IMR-90 (cell line): Measurements from ENCODE around the gene ATRX.
"Not testable (repeated sequence)": the region's sequence is repeated elsewhere in the genome, so short reads cannot be mapped to it uniquely, and the experiment has no call there.

Experiments used
- BHLHE40 ChIP-seq: fragments of 150-350 bp; IDR thresholded peaks from 2 replicates; pipeline ENCODE4 v1.6.1; 2016; ENCODE audit warnings: mild to moderate bottlenecking, low read depth, low read length
- CEBPB ChIP-seq: IDR thresholded peaks from 2 replicates; pipeline ENCODE4 v1.6.1; 2012; ENCODE audit warnings: low read depth, low read length, improper control_type of control experiment
- MAFK ChIP-seq: IDR thresholded peaks from 2 replicates; pipeline ENCODE4 v1.6.1; 2012; ENCODE audit warnings: low read depth, low read length, improper control_type of control experiment
- NFE2L2 ChIP-seq: fragments of 150-350 bp; IDR thresholded peaks from 2 replicates; pipeline ENCODE4 v1.6.1; 2016; ENCODE audit warnings: low read depth, mild to moderate bottlenecking, low read length
- POLR2A ChIP-seq: IDR thresholded peaks from 2 replicates; pipeline ENCODE4 v1.6.1; 2012; ENCODE audit warnings: mild to moderate bottlenecking, low read depth, low read length
- RAD21 ChIP-seq: IDR thresholded peaks from 2 replicates; pipeline ENCODE4 v1.6.1; 2012; ENCODE audit warnings: low read length, improper control_type of control experiment
- RCOR1 ChIP-seq: IDR thresholded peaks from 2 replicates; pipeline ENCODE4 v1.6.1; 2012; ENCODE audit warnings: mild to moderate bottlenecking, low read length, improper control_type of control experiment; ENCODE audit not compliant: insufficient replicate concordance
- RFX5 ChIP-seq: IDR thresholded peaks from 2 replicates; pipeline ENCODE4 v1.8.0; 2012; ENCODE audit warnings: low read depth, mild to moderate bottlenecking, low read length, moderate library complexity
- SMC3 ChIP-seq: fragments of 150-350 bp; IDR thresholded peaks from 2 replicates; pipeline ENCODE4 v1.6.1; 2016; ENCODE audit warnings: low read depth, mild to moderate bottlenecking, antibody characterized with exemption, low read length, moderate library complexity
- TF ChIP-seq, protein P1 (sequence below): conservative IDR thresholded peaks from 2 replicates; pipeline ENCODE4 v1.5.1; 2012; ENCODE audit warnings: mild to moderate bottlenecking, low read depth, low read length, improper control_type of control experiment
- TF ChIP-seq, protein P2 (sequence below): fragments of 150-350 bp; IDR thresholded peaks from 2 replicates; pipeline ENCODE4 v1.6.1; 2017; ENCODE audit warnings: mild to moderate bottlenecking, antibody characterized with exemption, low read length, low read depth
- TF ChIP-seq, protein P3 (sequence below): fragments of 150-350 bp; IDR thresholded peaks from 2 replicates; pipeline ENCODE4 v1.6.1; 2016; ENCODE audit warnings: low read depth, mild to moderate bottlenecking, low read length, moderate library complexity, borderline replicate concordance

DNA sequence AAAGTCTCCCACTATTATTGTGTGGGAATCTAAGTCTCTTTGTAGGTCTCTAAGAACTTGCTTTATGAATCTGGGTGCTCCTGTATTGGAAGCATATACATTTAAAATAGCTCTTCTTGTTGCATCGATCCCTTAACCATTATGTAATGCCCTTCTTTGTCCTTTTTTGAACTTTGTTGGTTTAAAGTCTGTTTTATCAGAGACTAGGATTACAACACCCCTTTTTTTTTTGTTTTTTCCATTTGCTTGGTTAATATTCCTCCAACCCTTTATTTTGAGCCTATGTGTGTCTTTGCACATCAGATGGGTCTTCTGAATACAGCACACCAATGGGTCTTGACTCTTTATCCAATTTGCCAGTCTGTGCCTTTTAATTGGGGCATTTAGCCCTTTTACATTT is 32.1 kb downstream of the ATRX start:
- TF ChIP-seq, protein P1, sequence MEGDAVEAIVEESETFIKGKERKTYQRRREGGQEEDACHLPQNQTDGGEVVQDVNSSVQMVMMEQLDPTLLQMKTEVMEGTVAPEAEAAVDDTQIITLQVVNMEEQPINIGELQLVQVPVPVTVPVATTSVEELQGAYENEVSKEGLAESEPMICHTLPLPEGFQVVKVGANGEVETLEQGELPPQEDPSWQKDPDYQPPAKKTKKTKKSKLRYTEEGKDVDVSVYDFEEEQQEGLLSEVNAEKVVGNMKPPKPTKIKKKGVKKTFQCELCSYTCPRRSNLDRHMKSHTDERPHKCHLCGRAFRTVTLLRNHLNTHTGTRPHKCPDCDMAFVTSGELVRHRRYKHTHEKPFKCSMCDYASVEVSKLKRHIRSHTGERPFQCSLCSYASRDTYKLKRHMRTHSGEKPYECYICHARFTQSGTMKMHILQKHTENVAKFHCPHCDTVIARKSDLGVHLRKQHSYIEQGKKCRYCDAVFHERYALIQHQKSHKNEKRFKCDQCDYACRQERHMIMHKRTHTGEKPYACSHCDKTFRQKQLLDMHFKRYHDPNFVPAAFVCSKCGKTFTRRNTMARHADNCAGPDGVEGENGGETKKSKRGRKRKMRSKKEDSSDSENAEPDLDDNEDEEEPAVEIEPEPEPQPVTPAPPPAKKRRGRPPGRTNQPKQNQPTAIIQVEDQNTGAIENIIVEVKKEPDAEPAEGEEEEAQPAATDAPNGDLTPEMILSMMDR = not testable (repeated sequence)
- TF ChIP-seq CEBPB, POLR2A, BHLHE40, MAFK, RAD21, RFX5, RCOR1, SMC3, NFE2L2: not testable (repeated sequence)
- TF ChIP-seq, protein P2, sequence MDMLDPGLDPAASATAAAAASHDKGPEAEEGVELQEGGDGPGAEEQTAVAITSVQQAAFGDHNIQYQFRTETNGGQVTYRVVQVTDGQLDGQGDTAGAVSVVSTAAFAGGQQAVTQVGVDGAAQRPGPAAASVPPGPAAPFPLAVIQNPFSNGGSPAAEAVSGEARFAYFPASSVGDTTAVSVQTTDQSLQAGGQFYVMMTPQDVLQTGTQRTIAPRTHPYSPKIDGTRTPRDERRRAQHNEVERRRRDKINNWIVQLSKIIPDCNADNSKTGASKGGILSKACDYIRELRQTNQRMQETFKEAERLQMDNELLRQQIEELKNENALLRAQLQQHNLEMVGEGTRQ = not testable (repeated sequence)
- TF ChIP-seq, protein P3, sequence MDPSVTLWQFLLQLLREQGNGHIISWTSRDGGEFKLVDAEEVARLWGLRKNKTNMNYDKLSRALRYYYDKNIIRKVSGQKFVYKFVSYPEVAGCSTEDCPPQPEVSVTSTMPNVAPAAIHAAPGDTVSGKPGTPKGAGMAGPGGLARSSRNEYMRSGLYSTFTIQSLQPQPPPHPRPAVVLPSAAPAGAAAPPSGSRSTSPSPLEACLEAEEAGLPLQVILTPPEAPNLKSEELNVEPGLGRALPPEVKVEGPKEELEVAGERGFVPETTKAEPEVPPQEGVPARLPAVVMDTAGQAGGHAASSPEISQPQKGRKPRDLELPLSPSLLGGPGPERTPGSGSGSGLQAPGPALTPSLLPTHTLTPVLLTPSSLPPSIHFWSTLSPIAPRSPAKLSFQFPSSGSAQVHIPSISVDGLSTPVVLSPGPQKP = not testable (repeated sequence)
